Amniotic epithelial cell (primary cell): ENCODE measurements around the gene UBL5.
A peak's percentile ranks its signal among the peaks of the same experiment; 100 is the strongest.

Source experiments
- DNase-seq: peaks from one replicate; pipeline ENCODE4 v3.0.0-alpha.2; 2010; ENCODE audit warnings: low read depth

Gene UBL5

DNA sequence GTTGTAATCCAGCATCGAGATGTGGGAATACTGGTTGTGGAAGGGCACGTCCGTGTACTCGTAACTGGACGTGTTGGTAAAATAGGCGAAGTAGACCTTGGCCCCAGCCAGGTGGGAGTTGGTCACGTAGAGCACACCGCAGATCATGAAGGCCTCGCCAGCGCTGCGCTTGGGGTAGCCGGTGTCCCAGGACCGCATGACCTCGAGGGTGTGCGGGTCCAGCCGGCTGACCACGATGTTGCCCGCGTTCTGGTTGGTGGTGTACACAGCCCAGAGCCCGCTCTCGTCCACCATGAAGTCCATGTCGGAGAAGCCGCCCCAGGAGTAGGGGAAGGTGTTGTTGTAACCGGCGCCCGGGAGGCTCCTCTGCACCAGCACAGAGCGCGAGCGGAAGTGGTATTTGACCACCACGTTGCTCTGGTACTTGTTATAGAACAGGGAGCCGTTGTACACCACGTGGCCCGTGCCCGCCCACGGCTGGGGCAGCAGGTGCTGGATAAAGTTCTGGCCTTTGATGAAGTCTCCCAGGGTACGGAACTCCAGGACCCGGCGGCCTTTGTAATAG is 26.6 kb downstream of the UBL5 start:
- DNase-seq, result no peak

DNA sequence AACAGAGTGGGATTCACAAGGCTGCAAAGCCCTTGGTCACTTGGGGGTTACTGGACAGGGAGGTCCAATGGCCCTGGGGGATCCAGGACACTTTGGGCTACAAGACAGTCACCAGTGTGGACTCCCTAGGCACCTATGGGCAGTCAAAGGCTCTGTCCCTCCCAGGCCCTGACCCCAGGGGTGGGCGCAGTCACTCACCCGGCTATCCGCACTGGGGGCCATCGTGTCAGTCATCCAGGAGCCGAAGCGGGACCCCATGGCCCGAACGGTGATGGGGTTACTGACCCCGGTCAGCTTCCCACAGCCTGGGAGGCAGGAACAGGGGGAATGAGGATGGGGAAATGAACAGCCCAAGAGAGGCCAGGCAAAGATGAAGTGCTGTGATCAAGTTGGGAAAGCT is 28.9 kb downstream of the UBL5 start:
- DNase-seq, result no peak

DNA sequence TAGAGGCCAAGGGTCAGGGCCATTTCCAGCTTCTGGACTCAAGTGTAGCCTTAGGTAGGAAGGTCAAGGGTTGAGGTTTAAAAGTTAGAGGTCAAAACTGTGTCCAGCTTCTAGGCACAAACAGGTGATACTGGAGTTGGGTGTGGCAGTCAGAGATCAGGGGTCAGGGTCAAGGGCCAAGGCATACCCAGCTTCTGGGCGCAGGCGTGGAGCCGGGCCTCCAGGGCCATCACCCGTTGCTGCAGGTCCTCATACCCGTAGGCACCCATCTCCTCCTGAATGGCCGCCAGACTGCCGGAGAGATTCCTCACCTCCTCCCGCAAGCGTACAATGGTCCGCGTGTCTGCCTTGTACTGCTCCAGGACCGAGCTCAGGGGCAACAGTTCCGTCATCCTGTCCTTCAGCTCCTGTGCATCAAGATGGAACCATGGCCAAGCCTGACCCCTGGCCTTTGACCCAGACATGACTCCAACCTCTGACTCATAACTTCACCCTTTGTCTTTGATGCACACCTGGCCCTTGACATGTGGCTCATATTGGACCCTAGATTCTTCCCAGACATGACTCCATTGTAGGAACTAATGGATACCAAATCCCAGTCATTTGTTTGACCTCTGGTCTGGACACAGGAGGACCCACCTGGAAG is 29.5 kb downstream of the UBL5 start:
- no peak for DNase-seq

DNA sequence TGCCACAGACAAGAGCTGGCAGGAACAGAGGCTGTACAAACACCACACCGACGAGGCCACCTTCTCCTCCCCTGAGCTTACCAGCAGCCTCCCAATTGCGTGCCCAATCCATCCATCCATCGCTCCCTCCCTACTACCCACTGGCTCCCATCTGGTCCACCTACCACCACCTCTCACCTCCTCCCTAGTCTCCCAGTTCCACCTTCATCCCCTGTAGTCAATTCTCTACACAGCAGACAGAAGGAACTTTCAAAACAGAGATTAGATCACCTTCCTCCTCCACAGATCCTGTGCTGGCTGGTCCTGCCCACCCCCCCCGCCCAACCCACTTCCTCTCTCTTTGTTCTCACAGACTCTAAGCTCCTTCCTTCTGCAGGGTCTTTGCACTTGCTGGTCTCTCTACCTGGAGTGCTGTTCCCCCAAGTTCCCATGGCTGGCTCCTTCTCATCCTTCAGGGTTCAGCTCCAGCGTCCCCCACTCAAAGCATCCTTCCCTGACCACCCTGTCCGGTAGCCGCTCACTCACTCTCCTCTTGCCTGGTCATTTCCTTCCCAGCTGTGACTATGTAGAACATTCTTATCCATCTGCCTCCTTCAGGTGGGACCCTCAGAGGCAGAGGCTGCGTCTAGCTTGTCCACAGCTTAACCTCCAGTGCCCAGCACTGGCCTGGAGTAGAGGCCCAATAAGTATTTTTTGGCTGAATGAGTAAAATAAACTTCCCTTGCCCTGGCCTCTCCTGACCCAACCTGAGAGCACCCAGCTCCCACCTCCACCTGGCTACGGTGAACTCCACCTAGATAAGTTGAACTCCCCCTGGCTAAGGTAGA is 30.4 kb downstream of the UBL5 start:
- DNase-seq, result no peak

DNA sequence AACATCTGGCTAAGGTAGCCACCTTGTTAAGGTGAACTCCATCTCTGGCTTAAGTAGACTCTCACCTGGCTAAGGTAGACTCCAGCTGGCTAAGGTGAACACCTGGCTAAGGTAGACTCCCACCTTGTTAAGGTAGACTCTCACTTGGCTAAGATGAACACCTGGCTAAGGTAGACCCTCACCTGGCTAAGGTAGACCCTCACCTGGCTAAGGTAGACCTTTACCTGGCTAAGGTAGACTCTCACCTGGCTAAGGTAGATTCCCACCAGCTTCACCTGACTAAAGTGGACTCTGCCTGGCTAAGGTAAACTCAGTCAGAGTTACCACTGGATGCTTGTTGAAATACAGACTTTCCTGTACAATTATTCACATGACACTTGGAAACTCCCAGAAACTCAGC is 31.0 kb downstream of the UBL5 start:
- no peak for DNase-seq

DNA sequence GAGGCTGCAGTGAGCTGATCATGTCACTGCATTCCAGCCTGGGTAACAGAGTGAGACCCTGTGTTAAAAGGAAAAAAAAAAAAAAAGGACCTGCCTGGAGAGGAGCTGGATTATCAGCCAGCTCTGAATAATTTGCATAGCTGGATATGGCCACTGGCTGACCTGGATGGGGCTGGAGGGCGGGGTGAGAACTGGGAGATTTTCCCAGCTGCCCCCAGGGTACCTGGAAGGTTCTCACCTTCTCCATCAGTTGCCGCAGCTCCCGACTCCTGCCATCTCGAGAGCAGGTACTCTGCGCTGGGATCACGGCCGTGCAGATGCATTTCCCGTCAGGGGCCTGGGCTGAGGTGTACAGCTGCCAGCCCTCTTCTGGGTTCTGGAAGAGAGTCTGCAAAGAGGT is 32.7 kb downstream of the UBL5 start:
- no peak for DNase-seq

DNA sequence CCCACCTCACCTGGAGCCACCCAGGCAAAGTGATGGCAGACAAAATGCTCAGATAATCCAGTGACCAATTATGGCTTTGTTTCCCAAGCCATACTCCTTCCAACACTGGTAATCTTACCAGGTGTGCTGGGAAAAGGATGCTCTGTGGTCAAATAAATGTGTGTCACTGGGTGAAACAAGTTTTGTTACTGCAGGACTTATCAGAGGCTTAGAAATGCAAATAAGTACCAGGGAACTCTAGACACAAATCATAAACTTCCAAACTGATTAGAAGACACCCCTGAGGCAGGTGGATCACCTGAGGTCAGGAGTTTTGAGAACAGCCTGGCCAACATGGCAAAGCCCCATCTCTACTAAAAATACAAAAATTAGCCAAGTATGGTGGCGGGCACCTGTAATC is 33.8 kb downstream of the UBL5 start:
- no peak for DNase-seq

DNA sequence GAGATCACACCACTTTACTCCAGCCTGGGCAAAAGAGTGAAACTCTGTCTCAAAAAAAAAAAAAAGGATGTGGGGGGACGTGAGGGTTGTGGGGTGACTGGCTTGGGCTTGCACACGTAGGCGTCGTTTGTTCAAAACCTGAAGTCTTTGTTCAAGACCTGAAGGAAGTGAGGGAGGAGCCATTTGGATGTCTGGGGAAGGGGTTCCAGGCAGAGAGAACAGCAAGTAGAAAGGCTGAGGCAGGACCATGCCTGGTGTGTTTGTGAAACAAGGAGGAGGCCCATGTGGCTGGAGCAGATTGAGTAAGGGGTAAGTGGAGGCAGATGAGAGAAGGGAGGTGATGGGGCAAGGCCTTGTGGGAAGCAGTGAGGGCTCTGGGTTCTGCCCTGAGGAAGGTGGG is 35.2 kb downstream of the UBL5 start:
- no peak for DNase-seq

DNA sequence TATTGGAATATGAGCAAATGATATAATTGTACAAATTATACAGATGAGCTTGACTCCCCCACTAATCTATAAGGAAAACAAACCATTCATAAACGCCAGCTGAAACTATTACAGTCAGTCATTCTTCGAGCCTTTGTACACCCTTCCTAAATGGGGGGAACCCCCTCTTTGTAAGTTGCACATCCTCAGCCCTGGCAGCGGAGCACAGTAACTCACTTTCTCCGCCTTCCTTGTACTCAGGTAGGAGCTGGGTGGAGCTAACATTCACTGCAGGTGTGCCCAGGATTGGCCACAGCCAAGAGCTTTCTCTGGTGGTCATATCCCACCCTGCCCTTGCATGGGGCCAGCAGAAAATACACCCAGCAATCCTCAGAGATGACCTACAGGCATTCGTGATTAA is 36.0 kb downstream of the UBL5 start:
- DNase-seq, result no peak

DNA sequence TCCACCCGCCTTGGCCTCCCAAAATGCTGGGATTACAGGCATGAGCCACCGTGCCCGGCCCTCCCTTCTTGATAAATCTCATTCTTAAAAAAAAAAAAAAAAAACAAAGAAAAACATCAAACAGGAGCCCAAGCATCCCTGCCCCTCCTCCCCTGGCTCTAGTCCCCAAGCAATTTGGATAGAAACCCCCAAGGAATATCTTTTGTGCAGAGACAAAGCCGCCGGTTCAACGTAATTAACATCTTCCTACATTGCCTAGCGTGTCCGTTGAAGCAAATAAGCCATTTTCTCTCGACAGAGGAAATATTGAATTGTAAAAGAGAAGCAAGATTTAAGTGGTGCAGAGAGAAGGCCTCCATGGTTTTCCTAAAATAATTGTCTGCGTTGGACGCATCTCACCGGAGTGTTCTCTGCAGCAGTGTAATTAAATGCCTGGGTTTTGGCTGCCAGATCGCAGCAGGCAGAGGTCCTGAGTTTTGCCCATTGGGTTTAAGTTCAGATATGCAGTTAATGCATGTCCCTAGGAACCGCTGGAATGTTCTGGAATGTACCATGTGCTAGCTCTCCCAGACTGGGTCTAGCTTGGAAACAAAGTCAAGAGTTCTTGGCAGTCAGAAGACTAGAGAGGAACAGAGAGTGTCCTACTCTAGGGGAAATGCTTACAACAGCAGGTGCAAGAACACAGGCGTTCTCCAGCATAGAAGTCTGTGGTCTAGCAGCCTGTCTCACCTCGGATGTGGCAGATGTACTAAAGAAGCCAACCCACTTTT is 38.2 kb downstream of the UBL5 start:
- DNase-seq, result no peak

DNA sequence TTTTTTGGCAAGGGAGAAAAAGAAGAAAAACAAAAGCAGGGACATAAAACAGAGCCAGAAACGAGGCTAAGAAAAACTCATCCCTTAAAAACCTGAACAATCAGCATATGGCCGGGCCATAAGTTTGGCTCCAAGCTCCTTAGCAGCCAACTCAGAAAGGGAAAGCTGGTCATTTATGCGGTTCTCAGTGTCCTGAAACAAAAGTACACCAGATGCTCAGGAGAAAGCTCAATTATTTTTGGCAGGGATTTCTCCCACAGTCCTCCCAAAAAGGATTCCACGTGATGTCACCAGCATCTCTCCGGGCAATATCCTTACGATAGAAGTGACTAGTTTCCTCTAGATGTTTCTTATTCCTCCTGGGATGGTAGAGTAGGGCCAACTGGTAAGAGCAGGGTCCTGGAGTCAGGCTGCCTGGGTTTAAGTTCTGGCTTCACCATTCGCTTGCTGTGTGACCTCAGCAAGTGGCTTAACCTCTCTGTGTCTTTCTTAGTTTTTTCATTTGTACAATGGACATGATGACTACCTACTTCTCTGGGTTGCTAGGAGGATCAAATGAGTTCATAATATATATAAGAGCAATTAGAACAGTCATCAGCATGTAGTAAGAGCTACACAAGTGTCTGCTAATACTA is 41.4 kb downstream of the UBL5 start:
- no peak for DNase-seq

DNA sequence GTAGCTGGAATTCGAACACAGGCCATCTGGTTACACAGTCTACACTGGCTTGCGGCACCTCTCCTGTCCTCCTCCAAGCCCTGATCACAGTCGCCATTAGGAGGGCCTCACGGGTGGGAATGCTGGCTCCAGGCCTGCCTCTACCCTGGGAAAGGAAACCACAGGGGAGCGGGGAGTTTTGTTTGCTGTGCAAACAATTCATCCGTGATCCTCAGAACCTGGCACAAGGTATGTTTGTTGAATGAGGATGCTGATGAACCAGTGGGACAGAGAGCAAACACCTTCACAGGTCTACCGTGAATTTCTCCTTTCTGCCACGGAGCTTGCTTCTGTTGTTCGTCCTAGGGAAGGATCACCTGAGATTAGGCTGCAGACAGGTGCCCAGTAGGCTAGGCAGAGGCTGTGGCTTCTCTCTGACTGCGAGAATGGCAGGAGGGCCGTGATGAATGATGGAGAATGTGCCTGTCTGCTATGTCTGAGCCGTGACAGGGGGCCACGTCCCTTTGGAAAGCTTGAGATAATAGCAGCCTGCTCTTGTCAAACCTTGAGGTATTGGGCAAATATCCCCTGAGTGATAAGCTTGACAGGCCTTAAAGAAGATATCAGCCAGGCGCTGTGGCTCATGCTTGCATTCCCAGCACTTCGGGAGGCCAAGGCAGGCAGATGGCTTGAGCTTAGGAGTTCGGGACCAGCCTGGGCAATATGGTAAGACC is 44.1 kb downstream of the UBL5 start:
- no peak for DNase-seq

DNA sequence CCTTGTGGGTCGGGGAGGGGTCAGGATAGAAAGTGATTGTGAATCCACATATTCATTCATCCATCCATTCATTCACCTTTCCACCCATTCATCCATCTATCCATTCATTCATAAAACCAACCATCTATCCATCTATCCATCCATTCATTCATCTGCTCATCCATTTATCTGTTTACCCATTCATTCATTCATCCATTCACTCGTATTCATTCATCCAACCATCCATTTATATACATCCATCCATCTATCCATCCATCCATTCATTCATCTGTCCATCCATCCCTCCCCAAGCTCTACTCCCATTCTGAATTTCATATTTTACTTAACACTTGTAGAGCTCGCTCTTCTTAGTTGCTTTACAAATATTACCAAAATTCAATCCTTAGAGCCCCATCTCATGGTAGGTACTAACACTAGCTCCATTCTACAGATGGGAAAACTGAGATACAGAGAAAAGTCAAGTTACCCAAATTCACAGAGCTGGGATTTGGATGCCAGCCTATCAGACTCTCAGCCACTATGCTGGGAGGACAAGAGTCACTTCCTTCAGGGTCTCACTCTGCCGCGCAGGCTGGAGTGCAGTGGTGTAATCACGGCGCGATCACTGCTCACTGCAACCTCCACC is 45.0 kb downstream of the UBL5 start:
- DNase-seq, result no peak

DNA sequence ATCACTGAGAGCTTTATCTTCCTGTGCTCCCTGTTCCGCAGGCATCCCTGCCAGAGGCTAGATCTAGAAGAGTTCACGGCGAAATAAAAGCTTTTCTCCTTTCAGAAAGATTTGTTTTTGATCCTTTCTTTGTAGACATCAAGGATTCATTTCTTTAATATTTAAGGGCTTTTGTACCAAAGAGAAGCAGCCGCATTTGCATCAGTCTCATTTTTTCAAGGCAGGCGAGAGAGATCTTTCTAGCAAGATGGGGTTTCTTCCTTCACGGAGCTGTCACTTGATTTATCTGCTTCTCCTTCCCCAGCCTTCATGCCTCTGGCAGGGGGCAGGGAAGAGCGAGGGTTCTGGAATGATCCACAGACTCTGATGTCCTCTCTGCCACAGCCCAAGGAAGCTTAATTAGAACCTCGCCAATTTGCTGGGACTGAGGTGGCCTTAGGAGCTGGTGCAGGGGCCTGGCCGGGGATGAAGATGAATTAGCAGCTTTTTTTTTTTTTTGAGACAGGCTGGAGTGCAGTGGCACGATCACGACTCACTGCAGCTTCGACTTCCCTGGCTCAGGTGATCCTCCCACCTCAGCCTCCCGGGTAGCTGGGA is 47.4 kb downstream of the UBL5 start:
- no peak for DNase-seq

DNA sequence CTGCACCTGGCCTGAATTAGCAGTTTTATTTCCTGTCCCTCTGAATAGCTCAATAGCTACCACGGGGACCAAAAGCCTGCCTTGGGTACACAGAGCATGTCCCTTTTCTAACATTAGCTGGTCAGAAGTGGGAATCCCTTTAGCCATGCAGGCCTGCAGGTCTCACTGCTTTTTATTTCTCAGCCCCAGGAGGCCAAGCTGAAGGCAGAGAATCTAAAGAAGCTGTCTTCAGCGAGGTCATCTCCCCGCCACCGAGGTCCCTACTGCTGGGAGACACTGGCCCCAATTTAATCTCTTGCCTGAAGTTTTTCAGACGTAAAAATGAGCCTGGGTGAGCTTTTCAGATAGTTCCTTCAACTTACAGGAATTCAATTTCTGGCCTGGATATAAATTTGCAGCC is 48.1 kb downstream of the UBL5 start:
- no peak for DNase-seq

DNA sequence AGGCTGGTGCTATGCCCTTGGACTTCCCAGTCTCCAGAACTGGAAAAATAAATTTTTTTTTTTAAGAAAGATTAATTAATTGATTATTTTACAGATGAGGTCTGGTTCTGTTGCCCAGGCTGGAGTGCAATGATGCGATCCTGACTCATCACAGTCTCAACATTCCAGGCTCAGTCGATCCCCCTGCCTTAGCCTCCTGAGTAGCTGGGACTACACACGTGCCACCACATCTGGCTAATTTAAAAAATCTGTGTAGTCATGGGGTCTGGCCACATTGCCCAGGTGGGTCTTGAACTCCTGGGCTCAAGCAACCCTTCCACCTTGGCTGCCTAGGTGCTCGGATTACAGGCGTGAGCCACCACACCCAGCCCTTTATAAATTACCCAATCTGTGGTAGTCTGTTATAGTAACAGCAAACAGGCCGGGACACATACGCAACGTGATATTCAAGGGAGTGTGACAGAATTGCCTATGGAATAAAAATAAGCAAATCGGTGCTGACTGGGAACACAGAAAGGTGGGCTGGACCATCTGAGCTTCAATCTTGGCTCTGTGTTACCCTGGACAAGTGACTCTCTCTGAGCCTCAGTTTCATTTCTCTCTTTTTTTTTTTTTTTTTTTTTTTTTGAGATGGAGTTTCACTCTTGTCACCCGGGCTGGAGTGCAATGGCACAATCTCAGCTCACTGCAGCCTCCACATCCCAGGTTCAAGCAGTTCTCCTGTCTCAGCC is 50.2 kb downstream of the UBL5 start:
- DNase-seq, result peak; percentile 25

DNA sequence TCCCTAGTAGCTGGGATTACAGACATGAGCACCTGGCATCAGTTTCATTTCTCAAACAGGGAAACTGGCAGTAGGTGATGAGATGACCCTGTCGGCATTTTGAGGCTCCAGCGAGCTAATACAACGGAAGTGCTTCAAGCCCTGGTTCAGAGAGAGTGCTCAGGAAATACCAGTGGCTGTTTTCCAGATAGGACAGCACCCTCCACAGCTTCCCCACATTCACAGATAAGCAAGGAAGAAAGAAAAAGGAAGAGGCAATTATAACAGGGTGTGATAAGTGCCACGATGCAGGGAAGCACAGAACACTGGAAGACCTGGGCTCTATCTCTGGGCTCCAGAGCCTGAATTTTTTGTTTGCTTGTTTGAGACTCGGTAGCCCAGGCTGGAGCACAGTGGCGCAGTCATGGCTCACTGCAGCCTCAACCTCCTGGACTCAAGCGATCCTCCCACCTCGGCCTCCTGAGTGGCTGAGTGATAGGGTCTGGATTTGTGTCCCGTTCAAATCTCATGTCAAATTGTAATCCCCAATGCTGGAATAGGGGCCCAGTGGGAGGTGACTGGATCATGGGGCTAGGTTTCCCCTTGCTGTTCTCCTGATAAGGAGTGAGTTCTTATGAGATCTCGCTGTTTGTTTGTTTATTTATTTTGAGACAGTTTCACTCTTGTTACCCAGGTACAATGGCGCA is 50.9 kb downstream of the UBL5 start:
- peak; percentile 9 for DNase-seq
